HUES48 (cell line): Measurements from ENCODE around the gene NPHP4.
"Not testable (repeated sequence)": the region's sequence is repeated elsewhere in the genome, so short reads cannot be mapped to it uniquely, and the experiment has no call there.

Source experiments
- H3K27ac ChIP-seq: one replicate; pipeline ENCODE4 v1.7.0; 2013; ENCODE audit warnings: low read depth, low read length, inconsistent platforms
- H3K27me3 ChIP-seq: 2 replicates; pipeline ENCODE4 v1.6.1; 2013; ENCODE audit warnings: mild to moderate bottlenecking, low read length; ENCODE audit not compliant: control insufficient read depth, insufficient read depth
- H3K36me3 ChIP-seq: 2 replicates; pipeline ENCODE4 v1.6.1; 2013; ENCODE audit warnings: low read length; ENCODE audit not compliant: control insufficient read depth, insufficient read depth
- H3K4me1 ChIP-seq: 2 replicates; pipeline ENCODE4 v1.6.1; 2013; ENCODE audit warnings: mild to moderate bottlenecking, low read length; ENCODE audit not compliant: control insufficient read depth, insufficient read depth
- H3K4me3 ChIP-seq: 2 replicates; pipeline ENCODE4 v1.5.1; 2013; ENCODE audit warnings: mild to moderate bottlenecking, low read depth, low read length
- H3K9ac ChIP-seq: 2 replicates; pipeline ENCODE4 v1.6.1; 2013; ENCODE audit warnings: mild to moderate bottlenecking, low read depth, low read length, moderate library complexity
- H3K9me3 ChIP-seq: 2 replicates; pipeline ENCODE4 v1.6.1; 2013; ENCODE audit warnings: low read length; ENCODE audit not compliant: control insufficient read depth, insufficient read depth

Gene NPHP4

DNA sequence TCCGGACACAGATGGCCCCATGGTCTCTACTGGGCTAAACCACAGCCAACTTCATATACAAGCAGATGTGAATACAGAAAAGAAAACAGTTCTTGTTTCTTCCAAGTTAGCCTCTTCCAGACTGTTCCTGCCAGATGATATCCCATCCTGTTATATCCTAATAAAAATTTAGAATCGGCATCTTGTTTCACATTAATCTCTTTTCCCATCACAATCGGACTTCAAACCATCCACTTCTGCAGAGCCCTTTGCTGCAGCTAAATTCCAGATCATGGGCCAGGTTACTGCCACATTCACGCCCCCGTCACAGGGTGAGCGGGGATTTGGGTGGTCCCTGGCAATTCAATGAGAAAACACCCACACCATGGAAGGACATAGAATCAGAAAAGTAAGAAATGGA is 57.2 kb downstream of the NPHP4 start:
- Histone ChIP-seq H3K9ac (no peak overlapping the region), H3K27me3 (no peaks in the 10 kb centered on the region), H3K27ac (no peak overlapping the region), H3K4me3 (no peak overlapping the region), H3K9me3 (no peaks in the 10 kb centered on the region), H3K4me1 (peaks cover 6% of the 10 kb centered on the region; the same call in 1 of the 2 replicates), H3K36me3 (peaks cover 7% of the 10 kb centered on the region; the same call in 1 of the 2 replicates)

DNA sequence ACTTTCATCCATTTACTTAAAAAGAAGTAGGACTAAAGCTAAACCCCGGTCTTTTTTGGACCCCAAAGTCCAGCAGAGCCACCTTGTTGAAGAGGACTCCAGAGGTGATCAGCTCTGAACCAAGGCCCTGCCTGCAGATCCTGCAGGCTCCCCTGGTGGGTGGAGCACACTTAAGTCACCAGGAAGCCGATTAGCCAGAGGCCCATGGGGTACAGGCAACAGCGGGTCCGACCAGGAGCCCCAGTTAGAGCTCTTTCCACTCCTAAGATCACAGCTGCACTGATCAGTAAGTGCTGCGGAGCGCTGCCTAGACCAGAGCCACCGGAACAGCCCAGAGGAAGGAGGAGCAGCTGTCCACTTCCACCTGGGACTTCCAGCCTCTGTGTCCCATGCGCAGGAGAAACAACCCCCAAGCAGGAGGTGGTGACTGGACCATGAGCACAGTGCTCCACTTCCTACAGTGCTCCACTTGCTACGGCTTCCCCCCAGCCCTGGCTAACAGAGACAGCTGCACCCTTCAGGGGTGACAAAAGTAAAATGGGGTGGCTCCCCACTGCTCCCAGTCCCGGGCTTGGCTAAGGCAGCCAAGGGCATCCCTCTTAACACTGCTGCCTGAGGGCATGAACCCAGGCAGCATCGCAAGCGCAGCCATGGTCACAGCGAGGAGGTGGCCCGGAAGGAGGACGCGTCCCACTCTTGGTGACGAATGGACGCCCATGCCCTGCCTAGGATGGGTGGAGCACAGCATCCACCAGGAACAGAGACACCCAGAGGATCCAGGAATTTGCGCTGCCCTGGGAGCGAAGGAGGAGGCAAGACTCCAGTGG is 58.0 kb downstream of the NPHP4 start:
- Histone ChIP-seq H3K36me3 (peaks cover 7% of the 10 kb centered on the region; the same call in 1 of the 2 replicates), H3K27me3 (no peaks in the 10 kb centered on the region), H3K4me1 (peaks cover 6% of the 10 kb centered on the region; the same call in 1 of the 2 replicates), H3K9ac (no peak overlapping the region), H3K9me3 (no peaks in the 10 kb centered on the region), H3K27ac (no peak overlapping the region), H3K4me3 (no peak overlapping the region)

DNA sequence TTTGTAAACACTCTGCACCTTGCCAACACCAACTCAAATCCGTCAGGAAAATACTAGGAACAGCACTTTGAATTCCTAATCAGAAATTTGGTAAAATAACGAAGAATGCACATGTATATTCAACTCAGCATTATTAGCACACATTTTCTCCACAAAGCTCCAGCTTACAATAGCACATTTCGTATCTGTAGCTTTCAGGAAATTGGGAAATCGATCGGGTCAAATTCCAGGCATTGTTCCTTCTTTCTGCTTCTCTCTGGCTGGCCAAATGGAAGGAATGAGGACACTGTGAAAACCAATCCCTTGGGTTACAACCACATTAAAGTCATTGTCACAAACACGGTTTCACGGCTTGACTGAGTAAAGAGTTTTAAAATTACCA is 58.6 kb downstream of the NPHP4 start:
- Histone ChIP-seq H3K4me3 (no peak overlapping the region), H3K9me3 (no peaks in the 10 kb centered on the region), H3K27ac (no peak overlapping the region), H3K4me1 (peaks cover 6% of the 10 kb centered on the region; the same call in 1 of the 2 replicates), H3K9ac (no peak overlapping the region), H3K27me3 (no peaks in the 10 kb centered on the region), H3K36me3 (peaks cover 7% of the 10 kb centered on the region; the same call in 1 of the 2 replicates)

DNA sequence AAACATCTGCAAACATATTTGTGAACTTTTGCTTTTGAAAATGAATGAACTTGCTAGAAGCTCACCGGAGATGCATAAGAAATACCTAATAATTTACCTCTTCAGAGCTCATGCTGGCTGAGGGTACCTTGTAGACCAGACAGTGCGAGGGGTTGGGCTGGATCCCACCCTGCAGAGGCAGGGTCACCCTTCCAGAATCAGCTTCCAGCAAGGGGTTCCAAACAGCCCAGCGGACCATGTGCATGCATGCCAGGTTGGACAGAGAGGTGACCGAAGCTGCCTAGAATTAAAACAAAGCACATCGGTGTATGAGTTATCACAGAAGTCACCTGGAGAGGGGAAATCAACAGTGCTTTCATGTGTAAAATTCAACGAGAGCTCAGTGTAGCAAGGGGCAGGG is 59.2 kb downstream of the NPHP4 start:
- Histone ChIP-seq H3K9ac (no peak overlapping the region), H3K27me3 (no peaks in the 10 kb centered on the region), H3K4me1 (peaks cover 6% of the 10 kb centered on the region; the same call in 1 of the 2 replicates), H3K36me3 (peaks cover 7% of the 10 kb centered on the region; the same call in 1 of the 2 replicates), H3K9me3 (no peaks in the 10 kb centered on the region), H3K27ac (no peak overlapping the region), H3K4me3 (no peak overlapping the region)

DNA sequence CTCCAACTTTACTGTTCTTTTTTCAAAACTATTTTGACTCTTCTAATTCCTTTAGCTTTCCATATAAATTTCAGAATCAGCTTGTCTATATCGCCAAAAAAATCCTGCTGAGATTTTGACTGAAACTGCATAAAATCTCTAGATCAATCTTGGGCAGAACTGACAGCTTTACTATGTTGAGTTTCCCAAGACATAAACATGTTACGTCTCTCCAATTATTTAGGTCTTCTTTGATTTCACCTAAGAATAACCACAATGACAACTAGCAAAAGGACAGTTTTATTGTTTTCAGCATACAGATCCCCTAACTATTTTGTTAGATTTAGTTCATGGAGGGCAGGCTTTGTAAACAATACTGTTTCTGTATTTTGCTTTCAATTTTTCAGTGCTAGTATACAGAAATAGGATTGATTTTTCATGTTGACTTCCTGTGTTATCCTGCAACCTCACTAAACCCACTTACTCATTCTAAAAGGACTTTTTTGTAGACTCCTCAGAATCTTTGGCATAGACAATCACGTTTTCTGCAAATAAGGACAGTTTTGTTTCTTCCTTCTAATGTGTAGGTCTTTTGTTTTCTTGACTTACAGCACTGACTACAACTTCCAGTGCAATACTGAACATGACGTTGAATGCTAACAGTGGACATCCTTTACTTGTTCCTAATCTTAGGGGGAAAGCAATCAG is 63.4 kb downstream of the NPHP4 start:
- Histone ChIP-seq H3K27me3 (no peaks in the 10 kb centered on the region), H3K4me3 (no peak overlapping the region), H3K27ac (no peak overlapping the region), H3K4me1 (peaks cover 6% of the 10 kb centered on the region; the same call in 1 of the 2 replicates), H3K9me3 (no peaks in the 10 kb centered on the region), H3K9ac (no peak overlapping the region), H3K36me3 (peaks cover 12% of the 10 kb centered on the region; the same call in 1 of the 2 replicates)

DNA sequence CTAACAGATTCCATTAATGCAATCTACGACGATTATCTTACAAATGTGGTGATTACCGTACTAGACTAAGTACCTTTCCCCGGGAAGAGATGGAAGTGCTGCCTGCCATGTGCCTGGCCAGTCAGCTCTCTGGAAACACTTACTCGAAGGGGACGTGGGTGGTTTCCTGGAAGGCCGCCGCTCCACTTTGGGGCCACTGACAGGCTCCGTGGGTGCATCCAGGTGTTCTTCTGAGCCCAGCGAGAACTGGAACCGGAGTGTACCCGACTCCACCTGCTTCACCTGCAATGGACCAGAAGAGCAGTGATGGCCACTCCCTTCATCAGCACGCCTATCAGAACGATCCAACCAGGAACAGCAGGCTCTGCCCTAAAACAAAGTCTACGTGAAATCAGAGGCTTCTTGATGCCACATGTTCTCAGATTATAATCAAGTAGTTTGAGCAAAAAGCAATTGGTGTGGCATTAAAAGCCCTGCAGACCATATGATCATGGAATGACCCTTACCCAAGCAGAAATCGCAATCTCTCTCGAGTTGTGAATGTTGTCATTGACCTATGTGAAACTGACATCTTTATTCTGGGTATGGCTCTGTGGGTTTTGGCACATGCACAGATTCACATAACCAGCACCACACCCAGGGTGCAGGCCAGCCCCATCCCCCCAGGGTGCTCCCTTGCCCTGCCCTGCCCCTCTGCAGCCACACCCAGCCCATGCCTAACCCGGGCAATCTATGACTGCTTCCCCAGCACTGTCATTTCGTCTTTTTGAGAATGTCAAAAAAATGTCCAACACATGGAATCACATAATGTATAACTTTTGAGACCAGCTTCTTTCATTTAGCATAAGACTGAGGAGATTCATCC is 64.5 kb downstream of the NPHP4 start:
- Histone ChIP-seq H3K27me3 (no peaks in the 10 kb centered on the region), H3K4me3 (no peak overlapping the region), H3K9ac (no peak overlapping the region), H3K9me3 (no peaks in the 10 kb centered on the region), H3K27ac (no peak overlapping the region), H3K4me1 (no peaks in the 10 kb centered on the region), H3K36me3 (peaks cover 9% of the 10 kb centered on the region; the same call in 1 of the 2 replicates)

DNA sequence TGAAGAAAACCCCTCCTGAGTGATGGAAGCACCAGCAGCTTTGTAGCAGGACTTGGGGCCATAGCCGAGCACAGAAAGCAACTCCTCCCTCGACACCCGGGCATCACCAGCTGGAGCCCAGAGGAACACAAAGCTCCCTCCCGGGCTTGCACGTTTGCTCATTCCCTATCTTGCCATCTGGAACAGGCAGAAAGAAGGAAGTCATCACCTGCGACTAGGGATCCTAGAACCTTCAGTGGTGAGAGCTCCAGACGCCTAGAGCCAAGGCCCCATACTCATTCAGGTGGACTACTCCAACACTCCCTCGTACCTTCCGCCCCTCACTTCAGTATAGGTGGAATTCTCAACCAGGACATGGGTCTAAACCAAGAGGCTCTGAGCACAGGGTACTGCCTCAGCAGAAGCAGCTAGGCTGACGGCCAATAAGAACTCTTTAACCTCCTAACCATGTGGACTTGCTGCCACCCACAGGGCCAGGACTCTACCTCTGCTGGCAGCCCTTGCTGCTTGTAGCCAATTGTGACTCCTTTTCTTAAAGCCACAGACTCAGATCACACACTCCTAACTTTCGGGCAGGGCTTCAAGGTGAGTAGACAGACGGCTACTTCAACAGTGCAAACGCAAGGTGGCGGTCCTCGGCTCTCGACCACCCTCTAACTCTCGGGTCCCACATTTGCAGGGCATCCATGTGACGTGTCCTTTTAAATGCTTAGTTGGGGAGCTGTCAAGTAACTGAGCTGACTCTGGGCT is 65.4 kb downstream of the NPHP4 start:
- no peak overlapping the region for H3K27ac ChIP-seq
- 0 out of 2 replicates have a peak, but pooled peaks cover 7% of the 10 kb centered on the region for H3K36me3 ChIP-seq
- no peak overlapping the region for H3K4me3 ChIP-seq
- H3K9me3 ChIP-seq = no peaks in the 10 kb centered on the region
- no peaks in the 10 kb centered on the region for H3K4me1 ChIP-seq
- H3K27me3 ChIP-seq = no peaks in the 10 kb centered on the region
- no peak overlapping the region for H3K9ac ChIP-seq

DNA sequence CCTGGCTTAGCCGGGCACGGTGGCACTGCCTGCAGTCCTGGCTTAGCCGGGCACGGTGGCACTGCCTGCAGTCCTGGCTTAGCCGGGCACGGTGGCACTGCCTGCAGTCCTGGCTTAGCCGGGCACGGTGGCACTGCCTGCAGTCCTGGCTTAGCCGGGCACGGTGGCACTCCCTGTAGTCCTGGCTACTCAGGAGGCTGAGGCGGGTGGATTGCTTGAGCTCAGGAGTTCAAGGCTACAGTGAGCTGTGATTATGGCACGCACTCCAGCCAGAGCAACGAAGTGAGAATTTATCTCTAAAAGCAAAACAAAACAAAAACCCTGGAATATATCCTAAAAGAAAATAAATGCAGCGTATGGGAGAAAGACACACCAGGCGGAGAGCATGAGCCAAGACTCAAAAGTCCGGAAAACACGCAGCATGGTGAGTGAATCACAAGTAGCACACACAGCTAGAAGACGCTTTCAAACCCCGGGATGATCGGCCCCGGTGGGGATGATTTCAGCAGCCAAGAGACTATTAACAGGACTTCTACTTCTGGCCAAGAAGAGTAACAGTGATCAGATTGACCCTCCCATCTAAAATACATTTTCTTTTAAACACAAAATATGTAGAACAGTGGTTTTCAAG is 69.4 kb downstream of the NPHP4 start:
- not testable (repeated sequence) for H3K27ac ChIP-seq, H3K4me3 ChIP-seq

DNA sequence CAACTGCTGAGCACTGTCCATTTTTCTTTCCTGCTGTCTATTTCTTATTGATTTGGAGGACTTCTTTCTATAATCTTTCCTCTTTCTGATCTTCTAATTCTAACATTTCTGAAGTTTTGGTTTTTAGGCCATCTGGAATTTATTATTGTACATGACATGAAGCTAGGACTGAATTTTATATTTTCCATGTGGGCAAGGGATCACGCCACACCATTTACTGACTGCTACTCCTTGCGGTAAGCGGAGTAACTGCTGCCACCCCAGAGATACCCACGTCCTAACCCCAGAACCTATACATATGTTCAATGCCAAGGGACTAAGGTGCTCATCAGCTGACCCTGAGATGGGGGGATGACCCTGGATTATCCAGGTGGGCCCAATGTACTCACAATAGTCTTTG is 70.6 kb downstream of the NPHP4 start:
- no peak overlapping the region for H3K4me3 ChIP-seq
- no peaks in the 10 kb centered on the region for H3K36me3 ChIP-seq
- H3K9me3 ChIP-seq = no peaks in the 10 kb centered on the region
- H3K27me3 ChIP-seq = no peaks in the 10 kb centered on the region
- H3K9ac ChIP-seq = no peak overlapping the region
- H3K4me1 ChIP-seq = no peaks in the 10 kb centered on the region
- H3K27ac ChIP-seq = no peak overlapping the region

More for the DNA sequence above, 69.4 kb downstream of the NPHP4 start:
- H3K4me1 ChIP-seq, H3K9ac ChIP-seq, H3K27me3 ChIP-seq, H3K36me3 ChIP-seq, H3K9me3 ChIP-seq: not testable (repeated sequence)

DNA sequence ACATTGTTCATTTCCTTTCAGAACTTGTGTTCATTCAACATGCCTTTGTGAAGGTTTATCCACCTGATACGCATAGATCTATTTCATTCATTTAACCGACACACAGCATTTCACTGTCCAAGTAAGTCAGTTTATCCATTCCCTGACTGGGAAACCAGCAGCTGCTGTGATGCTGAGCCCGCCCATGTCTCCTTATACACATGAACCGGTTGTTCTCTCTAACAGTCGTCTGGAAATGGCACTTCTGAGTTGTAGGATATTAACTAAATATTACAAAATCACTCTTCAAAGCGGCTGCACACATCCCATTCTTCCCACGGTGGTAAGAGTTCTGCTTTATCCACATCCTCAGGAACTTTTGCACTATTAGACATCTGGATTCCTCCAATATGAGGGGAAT is 71.1 kb downstream of the NPHP4 start:
- no peaks in the 10 kb centered on the region for H3K27me3 ChIP-seq
- H3K9ac ChIP-seq = no peak overlapping the region
- H3K4me3 ChIP-seq = no peak overlapping the region
- H3K36me3 ChIP-seq = no peaks in the 10 kb centered on the region
- H3K9me3 ChIP-seq = no peaks in the 10 kb centered on the region
- H3K27ac ChIP-seq = no peak overlapping the region
- no peaks in the 10 kb centered on the region for H3K4me1 ChIP-seq
